ENCODE measurements around the gene GNAZ.

- TF ChIP-seq CTCF (IDR thresholded peaks at IDR 0.05) (no peak), POLR2A (IDR thresholded peaks at IDR 0.05) (no peak)
Observed at GRCh38 chr22:23078462-23078787, 8.1 kb downstream of the GNAZ start.

All from esophagus squamous epithelium (tissue), 4 donors.